PC-3 (cell line): ENCODE measurements around the gene MYO5A.

Experiments used
- EZH2 ChIP-seq: fragments of 300-600 bp; sonication (generic); IDR thresholded peaks from one replicate; pipeline ENCODE4 v1.6.1; 2017; ENCODE audit warnings: antibody characterized with exemption, mild to moderate bottlenecking, low read length; ENCODE audit not compliant: unreplicated experiment
- TF ChIP-seq, protein P1 (sequence below): fragments of 300-600 bp; sonication (generic); conservative IDR thresholded peaks from 2 replicates; pipeline ENCODE4 v1.5.1; 2017; ENCODE audit warnings: antibody characterized with exemption, low read depth, mild to moderate bottlenecking, low read length

DNA sequence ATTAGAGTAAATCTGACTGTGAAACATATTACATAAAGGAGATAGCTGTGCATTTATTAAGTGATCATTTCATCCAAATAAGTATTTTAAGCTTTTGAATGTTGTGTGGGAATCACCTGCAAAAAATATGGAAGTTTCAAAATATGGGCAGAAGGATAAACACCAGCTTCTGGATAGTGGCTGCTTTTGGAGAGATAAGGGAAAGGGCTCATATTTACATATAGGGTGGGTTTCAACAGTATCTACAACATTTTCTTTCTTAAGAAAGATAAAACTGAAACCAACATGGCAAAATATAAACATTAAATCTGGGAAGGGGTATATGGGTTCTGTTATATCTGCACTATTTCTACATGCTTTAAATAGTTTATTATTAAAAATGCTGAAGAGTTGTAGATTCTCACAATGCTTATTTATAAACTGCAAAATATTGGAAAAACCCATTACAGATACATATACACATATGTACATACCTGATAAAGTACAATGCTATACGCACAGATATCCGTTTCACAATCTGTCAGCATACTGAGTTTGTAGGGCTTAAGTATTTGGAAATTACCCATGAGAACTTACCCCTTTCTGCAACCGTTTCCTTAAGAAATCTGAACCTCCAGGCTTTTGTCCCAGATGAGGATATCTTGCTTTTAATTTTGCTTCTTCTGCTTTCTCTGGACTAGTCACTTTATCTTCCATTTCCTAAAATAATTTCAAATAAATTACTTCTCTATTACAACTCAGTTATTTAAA lies 28.0 kb upstream of the MYO5A start:
- TF ChIP-seq, protein P1, sequence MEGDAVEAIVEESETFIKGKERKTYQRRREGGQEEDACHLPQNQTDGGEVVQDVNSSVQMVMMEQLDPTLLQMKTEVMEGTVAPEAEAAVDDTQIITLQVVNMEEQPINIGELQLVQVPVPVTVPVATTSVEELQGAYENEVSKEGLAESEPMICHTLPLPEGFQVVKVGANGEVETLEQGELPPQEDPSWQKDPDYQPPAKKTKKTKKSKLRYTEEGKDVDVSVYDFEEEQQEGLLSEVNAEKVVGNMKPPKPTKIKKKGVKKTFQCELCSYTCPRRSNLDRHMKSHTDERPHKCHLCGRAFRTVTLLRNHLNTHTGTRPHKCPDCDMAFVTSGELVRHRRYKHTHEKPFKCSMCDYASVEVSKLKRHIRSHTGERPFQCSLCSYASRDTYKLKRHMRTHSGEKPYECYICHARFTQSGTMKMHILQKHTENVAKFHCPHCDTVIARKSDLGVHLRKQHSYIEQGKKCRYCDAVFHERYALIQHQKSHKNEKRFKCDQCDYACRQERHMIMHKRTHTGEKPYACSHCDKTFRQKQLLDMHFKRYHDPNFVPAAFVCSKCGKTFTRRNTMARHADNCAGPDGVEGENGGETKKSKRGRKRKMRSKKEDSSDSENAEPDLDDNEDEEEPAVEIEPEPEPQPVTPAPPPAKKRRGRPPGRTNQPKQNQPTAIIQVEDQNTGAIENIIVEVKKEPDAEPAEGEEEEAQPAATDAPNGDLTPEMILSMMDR = no peak
- TF ChIP-seq EZH2 = no peak
